GM12878 (cell line): ENCODE results near the gene PPP3CB. TPM values are rescaled to one million over a fixed set of nuclear protein-coding genes. Genes with fewer than 3 reads are reported as not detected.

ENCODE experiments used
- ATAC-seq: fragments of 200-7000 bp; cut with Tn5 transposase; 3 replicates; pipeline ENCODE4 v1.9.1; 2020; ENCODE audit warnings: mild to moderate bottlenecking, moderate library complexity
- BruUV-seq: library from RNA; stranded (reverse); fragments of 400-500 nt; replicated peaks from 2 replicates; lab custom pipeline; 2021; lab: Mats Ljungman, UMichigan
- CTCF ChIA-PET: fragments of 300-600 bp; sonication (Branson Sonifier 250); formaldehyde crosslinking; extraction: SDS; loops from one replicate; lab custom pipeline; 2021; ENCODE audit warnings: inconsistent platforms; lab: Yijun Ruan, JAX
- POLR2A ChIA-PET: fragments of 350-600 bp; formaldehyde crosslinking; extraction: SDS; loops from one replicate; lab custom pipeline; 2021; ENCODE audit warnings: inconsistent platforms; lab: Charles Lee
- RAD21 ChIA-PET: fragments of 300-600 bp; sonication (Branson Sonifier 250); formaldehyde crosslinking; loops from one replicate; lab custom pipeline; 2023; ENCODE audit warnings: antibody characterized with exemption; ENCODE audit not compliant: unreplicated experiment; lab: Charles Lee
- SMC1A ChIA-PET: fragments of 300-600 bp; sonication (Branson Sonifier 250); formaldehyde crosslinking; loops from one replicate; lab custom pipeline; 2023; ENCODE audit not compliant: unreplicated experiment, uncharacterized antibody; lab: Charles Lee
- DNase-seq: peaks from one replicate; pipeline ENCODE4 v3.0.0-alpha.2; 2011; ENCODE audit warnings: low read depth, low spot score
- FAIRE-seq: peaks from 3 replicates; lab custom pipeline; 2011; peaks lifted over from hg19 to GRCh38; lab: Jason Lieb, UNC
- H2AFZ ChIP-seq: 2 replicates; pipeline ENCODE4 v1.6.0; 2011; ENCODE audit warnings: low read depth, low read length, control low read depth; ENCODE audit not compliant: control insufficient read depth
- H3K27ac ChIP-seq: 2 replicates; pipeline ENCODE4 v1.5.1; 2011; ENCODE audit warnings: control low read depth; ENCODE audit not compliant: control insufficient read depth, insufficient read depth
- H3K27me3 ChIP-seq, 2 experiments: replicated peaks in 1 of 2; 2 replicates each; pipeline versions ENCODE4 v1.6.0 to v1.6.1; 2011; ENCODE audit warnings: low read length in 1 of 2; ENCODE audit not compliant: control insufficient read depth in 2 of 2, insufficient read depth in 2 of 2
- H3K36me3 ChIP-seq, 2 experiments: 2 replicates each; pipeline ENCODE4 v1.5.1; 2011; ENCODE audit warnings: low read length in 1 of 2; ENCODE audit not compliant: control insufficient read depth in 2 of 2, insufficient read depth in 2 of 2
- H3K4me1 ChIP-seq: 2 replicates; pipeline ENCODE4 v1.6.1; 2011; ENCODE audit warnings: mild to moderate bottlenecking, low read length, moderate library complexity, mixed read lengths; ENCODE audit not compliant: control insufficient read depth, insufficient read depth
- H3K4me2 ChIP-seq: 2 replicates; pipeline ENCODE4 v1.6.0; 2011; ENCODE audit warnings: control low read depth; ENCODE audit not compliant: control insufficient read depth, insufficient read depth
- H3K4me3 ChIP-seq: fragments of 200-600 bp; sonication (generic); 2 replicates; pipeline ENCODE4 v1.5.1; 2016
- H3K79me2 ChIP-seq: 2 replicates; pipeline ENCODE4 v1.6.0; 2011; ENCODE audit warnings: low read length; ENCODE audit not compliant: control insufficient read depth, insufficient read depth
- H3K9ac ChIP-seq: 2 replicates; pipeline ENCODE4 v1.8.0; 2011; ENCODE audit warnings: low read length, control low read depth, mixed read lengths; ENCODE audit not compliant: control insufficient read depth, insufficient read depth
- H3K9me3 ChIP-seq: replicated peaks from 3 replicates; pipeline ENCODE4 v1.5.1; 2011; ENCODE audit warnings: mild to moderate bottlenecking, low read length; ENCODE audit not compliant: control insufficient read depth, insufficient read depth
- H4K20me1 ChIP-seq: 2 replicates; pipeline ENCODE4 v1.6.0; 2011; ENCODE audit not compliant: control insufficient read depth, insufficient read depth
- BRCA1 ChIP-seq: IDR thresholded peaks from 2 replicates; pipeline ENCODE4 v1.6.1; 2011; ENCODE audit warnings: low read depth, low read length, improper control_type of control experiment
- CBX3 ChIP-seq: fragments of 200-600 bp; sonication (generic); IDR thresholded peaks from 2 replicates; pipeline ENCODE4 v1.6.1; 2016; ENCODE audit warnings: low read depth, borderline replicate concordance
- CBX5 ChIP-seq: sonication (generic); IDR thresholded peaks from 2 replicates; pipeline ENCODE4 v1.6.1; 2016; ENCODE audit warnings: low read depth, moderate library complexity, mild to moderate bottlenecking, inconsistent platforms
- CHD1 ChIP-seq: IDR thresholded peaks from 2 replicates; pipeline ENCODE4 v1.6.1; 2012; ENCODE audit warnings: low read depth, low read length, improper control_type of control experiment
- CREB1 ChIP-seq: IDR thresholded peaks from 2 replicates; pipeline ENCODE4 v1.6.1; 2012; ENCODE audit warnings: low read depth, mild to moderate bottlenecking, inconsistent platforms
- DPF2 ChIP-seq: fragments of 450-650 bp; IDR thresholded peaks from 2 replicates; pipeline ENCODE4 v1.6.1; 2017; ENCODE audit warnings: mild to moderate bottlenecking
- MEF2B ChIP-seq: fragments of 450-650 bp; IDR thresholded peaks from 2 replicates; pipeline ENCODE4 v1.6.1; 2018; ENCODE audit warnings: mild to moderate bottlenecking, moderate library complexity; ENCODE audit not compliant: partially characterized antibody, poor library complexity, severe bottlenecking
- PAX5 ChIP-seq: IDR thresholded peaks from 2 replicates; pipeline ENCODE4 v1.6.1; 2011; ENCODE audit warnings: low read depth, low read length, borderline replicate concordance
- POU2F2 ChIP-seq: IDR thresholded peaks from 3 replicates; pipeline ENCODE4 v1.6.1; 2011; ENCODE audit warnings: low read depth, mild to moderate bottlenecking, low read length, borderline replicate concordance
- RBBP5 ChIP-seq: fragments of 200-600 bp; sonication (generic); conservative IDR thresholded peaks from 2 replicates; pipeline ENCODE4 v1.6.1; 2016
- RELA ChIP-seq: fragments of 450-650 bp; IDR thresholded peaks from 2 replicates; pipeline ENCODE4 v1.8.0; 2014; ENCODE audit warnings: borderline replicate concordance; ENCODE audit not compliant: partially characterized antibody
- ZNF622 ChIP-seq: fragments of 450-650 bp; IDR thresholded peaks from 2 replicates; pipeline ENCODE4 v1.6.1; 2017; ENCODE audit warnings: mild to moderate bottlenecking, inconsistent platforms
- WGBS: methylation state at CpG from one replicate; pipeline ENCODE4 v1.1.6; 2016; ENCODE audit warnings: low lambda C conversion rate; ENCODE audit not compliant: insufficient replicate concordance, insufficient coverage; ENCODE audit errors: missing lambda C conversion rate; 5-methylcytosine and 5-hydroxymethylcytosine counted together
- in situ Hi-C: fragments of 300-500 bp; cut with MboI; formaldehyde crosslinking; loops from 9 replicates; pipeline ENCODE4 v1.14.3; 2018; ENCODE audit warnings: mixed read lengths
- intact Hi-C: fragments of 100-400 bp; cut with micrococcal nuclease; formaldehyde crosslinking; loops from one replicate; pipeline ENCODE4 v1.14.2; 2022; ENCODE audit not compliant: unreplicated experiment
- polyA plus RNA-seq, 11 experiments: library from polyadenylated mRNA; depleted of rRNA in 4 of 11; unstranded in 6 of 11; stranded (reverse) in 5 of 11; fragments of >200 nt; fragmentation: Nextera tagmentation in 4 of 11; fragmentation: Illumina TruSeq in 1 of 11; extraction: Ambion mirVana in 4 of 11; extraction: Trizol in 1 of 11; gene quantifications; 1 replicate in 1 of 11; 2 replicates in 10 of 11; pipeline versions ENCODE4 v1.2.1 to v1.2.3, GENCODE V29; 2011 to 2016; ENCODE audit warnings: inconsistent platforms in 2 of 11, missing spikeins in 2 of 11, low read depth in 1 of 11
- total RNA-seq, 4 experiments: library from RNA; depleted of rRNA in 3 of 4; stranded (reverse); fragments of >200 nt in 3 of 4; fragmentation: Illumina TruSeq in 1 of 4; extraction: Trizol in 1 of 4; gene quantifications; 2 replicates each; pipeline versions ENCODE4 v1.2.1 to v1.2.3, GENCODE V29; 2013 to 2021
- TF ChIP-seq, protein P1 (sequence below): IDR thresholded peaks from 2 replicates; pipeline ENCODE4 v1.6.1; 2012; ENCODE audit warnings: low read depth, low read length, improper control_type of control experiment
- TF ChIP-seq, protein P2 (sequence below): IDR thresholded peaks from 2 replicates; pipeline ENCODE4 v1.6.1; 2012; ENCODE audit warnings: mild to moderate bottlenecking, low read depth, low read length

PPP3CB gene
- total and polyA plus RNA-seq, 10 of the 15 experiments (the other 5 are each of a cell fraction or from before 2014, with no cell fraction given), result 11.4 to 46.4 (median 19.3) TPM

DNA sequence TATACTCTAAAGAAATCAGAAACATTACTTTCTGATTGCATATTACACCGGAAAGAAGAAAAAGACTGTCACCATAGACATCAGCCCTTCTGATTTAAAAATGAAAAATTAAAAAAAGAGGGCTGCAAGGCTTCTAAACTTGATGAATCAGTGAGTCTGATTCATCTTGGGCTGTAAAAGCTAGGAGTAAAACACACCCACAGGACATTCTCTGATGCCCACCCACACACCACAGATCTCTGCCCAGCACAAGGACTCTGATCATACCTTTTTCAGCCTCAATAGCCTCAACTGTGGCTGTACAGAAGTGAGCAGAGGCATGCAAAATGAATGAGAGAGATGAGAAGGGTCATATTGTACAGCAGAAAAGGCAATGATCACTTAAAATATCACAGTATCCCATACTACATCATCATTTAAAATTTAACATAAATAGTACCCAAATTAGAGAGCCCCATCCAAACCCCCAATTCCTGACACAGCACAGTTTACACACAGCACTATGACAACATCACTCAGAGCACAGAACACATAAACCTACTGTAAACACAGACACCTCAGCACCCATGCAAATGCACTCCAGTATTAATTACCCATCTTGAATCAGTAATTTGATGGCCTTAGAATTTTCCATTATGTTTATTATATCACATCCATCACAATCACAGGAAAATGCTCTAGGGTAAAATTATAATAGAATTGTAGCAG, 56.1 kb downstream of the PPP3CB start:
- no peak for TF ChIP-seq DPF2
- no peak for TF ChIP-seq CREB1
- TF ChIP-seq, protein P1, sequence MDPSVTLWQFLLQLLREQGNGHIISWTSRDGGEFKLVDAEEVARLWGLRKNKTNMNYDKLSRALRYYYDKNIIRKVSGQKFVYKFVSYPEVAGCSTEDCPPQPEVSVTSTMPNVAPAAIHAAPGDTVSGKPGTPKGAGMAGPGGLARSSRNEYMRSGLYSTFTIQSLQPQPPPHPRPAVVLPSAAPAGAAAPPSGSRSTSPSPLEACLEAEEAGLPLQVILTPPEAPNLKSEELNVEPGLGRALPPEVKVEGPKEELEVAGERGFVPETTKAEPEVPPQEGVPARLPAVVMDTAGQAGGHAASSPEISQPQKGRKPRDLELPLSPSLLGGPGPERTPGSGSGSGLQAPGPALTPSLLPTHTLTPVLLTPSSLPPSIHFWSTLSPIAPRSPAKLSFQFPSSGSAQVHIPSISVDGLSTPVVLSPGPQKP, result no peak
- no peak for TF ChIP-seq CBX3
- TF ChIP-seq CHD1, result no peak
- no peak for TF ChIP-seq RBBP5
- TF ChIP-seq RELA, result no peak
- TF ChIP-seq, protein P2, sequence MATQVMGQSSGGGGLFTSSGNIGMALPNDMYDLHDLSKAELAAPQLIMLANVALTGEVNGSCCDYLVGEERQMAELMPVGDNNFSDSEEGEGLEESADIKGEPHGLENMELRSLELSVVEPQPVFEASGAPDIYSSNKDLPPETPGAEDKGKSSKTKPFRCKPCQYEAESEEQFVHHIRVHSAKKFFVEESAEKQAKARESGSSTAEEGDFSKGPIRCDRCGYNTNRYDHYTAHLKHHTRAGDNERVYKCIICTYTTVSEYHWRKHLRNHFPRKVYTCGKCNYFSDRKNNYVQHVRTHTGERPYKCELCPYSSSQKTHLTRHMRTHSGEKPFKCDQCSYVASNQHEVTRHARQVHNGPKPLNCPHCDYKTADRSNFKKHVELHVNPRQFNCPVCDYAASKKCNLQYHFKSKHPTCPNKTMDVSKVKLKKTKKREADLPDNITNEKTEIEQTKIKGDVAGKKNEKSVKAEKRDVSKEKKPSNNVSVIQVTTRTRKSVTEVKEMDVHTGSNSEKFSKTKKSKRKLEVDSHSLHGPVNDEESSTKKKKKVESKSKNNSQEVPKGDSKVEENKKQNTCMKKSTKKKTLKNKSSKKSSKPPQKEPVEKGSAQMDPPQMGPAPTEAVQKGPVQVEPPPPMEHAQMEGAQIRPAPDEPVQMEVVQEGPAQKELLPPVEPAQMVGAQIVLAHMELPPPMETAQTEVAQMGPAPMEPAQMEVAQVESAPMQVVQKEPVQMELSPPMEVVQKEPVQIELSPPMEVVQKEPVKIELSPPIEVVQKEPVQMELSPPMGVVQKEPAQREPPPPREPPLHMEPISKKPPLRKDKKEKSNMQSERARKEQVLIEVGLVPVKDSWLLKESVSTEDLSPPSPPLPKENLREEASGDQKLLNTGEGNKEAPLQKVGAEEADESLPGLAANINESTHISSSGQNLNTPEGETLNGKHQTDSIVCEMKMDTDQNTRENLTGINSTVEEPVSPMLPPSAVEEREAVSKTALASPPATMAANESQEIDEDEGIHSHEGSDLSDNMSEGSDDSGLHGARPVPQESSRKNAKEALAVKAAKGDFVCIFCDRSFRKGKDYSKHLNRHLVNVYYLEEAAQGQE, result no peak
- TF ChIP-seq POU2F2, result no peak
- no peak for TF ChIP-seq MEF2B
- no peak for TF ChIP-seq BRCA1
- no peak for TF ChIP-seq CBX5
- no peak for TF ChIP-seq PAX5
- TF ChIP-seq ZNF622, result no peak
- no peak for ATAC-seq
- intact Hi-C loops (no loop called here), in situ Hi-C loops (no loop called here)
- no TSS peak for BruUV-seq
- FAIRE-seq, result no peak
- WGBS, result 100% methylated on average over 1 of the region's 1 CpG
- Histone ChIP-seq H3K27me3 (no peaks in the 10 kb centered on the region), H3K4me1 (no peaks in the 10 kb centered on the region), H3K9ac (no peak overlapping the region), H3K79me2 (no peaks in the 10 kb centered on the region), H3K27ac (no peak overlapping the region), H3K36me3 (peaks cover 2 to 15% of the 10 kb centered on the region in 2 experiments; a peak in 2 of 4 replicates), H3K4me2 (no peak overlapping the region), H3K4me3 (no peak overlapping the region), H3K9me3 (no peaks in the 10 kb centered on the region), H2AFZ (no peak overlapping the region), H4K20me1 (no peaks in the 10 kb centered on the region)
- CTCF ChIA-PET, result no interaction called here
- SMC1A ChIA-PET, result no interaction called here
- POLR2A ChIA-PET, result no interaction called here
- RAD21 ChIA-PET, result no interaction called here
- no peak for DNase-seq
